Esophagus squamous epithelium (tissue), 4 donors: Measurements from ENCODE around the gene FRA10AC1.

Experiments used
- POLR2A ChIP-seq, 4 donors: fragments of 450-650 bp; IDR thresholded peaks; one replicate each; pipeline ENCODE4 v1.6.1; 2017; ENCODE audit warnings: antibody characterized with exemption in 4 of 4, mild to moderate bottlenecking in 4 of 4, moderate library complexity in 3 of 4
- TF ChIP-seq, protein P1 (sequence below), 6 experiments: fragments of 450-650 bp in 4 of 6; fragments of 200-600 bp in 2 of 6; sonication (generic) in 2 of 6; IDR thresholded peaks; one replicate each; pipeline ENCODE4 v1.5.1; 2016 to 2019; ENCODE audit warnings: antibody characterized with exemption in 6 of 6, mild to moderate bottlenecking in 4 of 6, moderate library complexity in 4 of 6

DNA sequence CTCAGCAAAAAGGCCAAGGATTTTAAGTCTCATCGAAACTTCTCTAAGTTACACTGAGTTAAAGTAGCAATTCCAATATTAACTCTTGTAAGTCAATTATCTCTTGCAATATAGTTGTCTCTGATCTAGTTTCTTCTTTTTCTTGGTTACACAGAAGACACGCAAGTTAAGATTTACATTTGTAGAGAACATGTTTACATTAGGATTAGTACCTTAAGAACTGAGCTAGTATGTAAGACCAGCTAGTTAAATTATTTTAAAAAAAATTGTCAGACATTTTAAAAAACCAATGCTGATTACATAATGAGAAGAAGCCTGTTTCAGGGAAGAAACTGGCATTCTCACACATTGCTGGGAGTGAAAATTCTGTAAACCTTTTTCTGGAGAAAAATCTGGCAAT is 31.4 kb downstream of the FRA10AC1 start:
- TF ChIP-seq POLR2A (IDR thresholded peaks at IDR 0.05) = no peak
- TF ChIP-seq, protein P1, sequence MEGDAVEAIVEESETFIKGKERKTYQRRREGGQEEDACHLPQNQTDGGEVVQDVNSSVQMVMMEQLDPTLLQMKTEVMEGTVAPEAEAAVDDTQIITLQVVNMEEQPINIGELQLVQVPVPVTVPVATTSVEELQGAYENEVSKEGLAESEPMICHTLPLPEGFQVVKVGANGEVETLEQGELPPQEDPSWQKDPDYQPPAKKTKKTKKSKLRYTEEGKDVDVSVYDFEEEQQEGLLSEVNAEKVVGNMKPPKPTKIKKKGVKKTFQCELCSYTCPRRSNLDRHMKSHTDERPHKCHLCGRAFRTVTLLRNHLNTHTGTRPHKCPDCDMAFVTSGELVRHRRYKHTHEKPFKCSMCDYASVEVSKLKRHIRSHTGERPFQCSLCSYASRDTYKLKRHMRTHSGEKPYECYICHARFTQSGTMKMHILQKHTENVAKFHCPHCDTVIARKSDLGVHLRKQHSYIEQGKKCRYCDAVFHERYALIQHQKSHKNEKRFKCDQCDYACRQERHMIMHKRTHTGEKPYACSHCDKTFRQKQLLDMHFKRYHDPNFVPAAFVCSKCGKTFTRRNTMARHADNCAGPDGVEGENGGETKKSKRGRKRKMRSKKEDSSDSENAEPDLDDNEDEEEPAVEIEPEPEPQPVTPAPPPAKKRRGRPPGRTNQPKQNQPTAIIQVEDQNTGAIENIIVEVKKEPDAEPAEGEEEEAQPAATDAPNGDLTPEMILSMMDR (IDR thresholded peaks at IDR 0.05) = no peak
